DOHH2 (cell line): ENCODE measurements around the gene EDAR.

Experiments used
- H3F3A ChIP-seq: fragments of 200-600 bp; sonication (generic), shearing (Covaris generic); 2 replicates; pipeline ENCODE4 v1.6.0; 2016; ENCODE audit warnings: antibody characterized with exemption, mild to moderate bottlenecking; ENCODE audit not compliant: control insufficient read depth, insufficient read depth
- H3K27ac ChIP-seq: fragments of 200-600 bp; sonication (generic); 2 replicates; pipeline ENCODE4 v1.5.1; 2014; ENCODE audit warnings: low read depth, mild to moderate bottlenecking, low read length, moderate library complexity
- H3K27me3 ChIP-seq: fragments of 200-600 bp; sonication (generic); 2 replicates; pipeline ENCODE4 v1.6.1; 2014; ENCODE audit warnings: mild to moderate bottlenecking, low read length, mixed read lengths; ENCODE audit not compliant: control insufficient read depth
- H3K36me3 ChIP-seq: fragments of 200-600 bp; sonication (generic); 2 replicates; pipeline ENCODE4 v1.6.1; 2014; ENCODE audit warnings: mild to moderate bottlenecking, low read length, moderate library complexity, mixed read lengths; ENCODE audit not compliant: control insufficient read depth
- H3K4me1 ChIP-seq: fragments of 200-600 bp; sonication (generic); 2 replicates; pipeline ENCODE4 v1.6.1; 2014; ENCODE audit warnings: mild to moderate bottlenecking, low read length, mixed read lengths; ENCODE audit not compliant: control insufficient read depth
- H3K4me2 ChIP-seq: fragments of 200-600 bp; sonication (generic); 2 replicates; pipeline ENCODE4 v1.6.0; 2014; ENCODE audit warnings: mild to moderate bottlenecking, low read length, moderate library complexity
- H3K4me3 ChIP-seq: fragments of 200-600 bp; sonication (generic); 2 replicates; pipeline ENCODE4 v1.5.1; 2014; ENCODE audit warnings: mild to moderate bottlenecking, low read length, mixed read lengths
- H3K79me2 ChIP-seq: fragments of 200-600 bp; sonication (generic); 2 replicates; pipeline ENCODE4 v1.6.1; 2014; ENCODE audit warnings: mild to moderate bottlenecking, low read length, mixed read lengths; ENCODE audit not compliant: control insufficient read depth
- H3K9me2 ChIP-seq: fragments of 200-600 bp; sonication (generic); replicated peaks from 2 replicates; pipeline ENCODE4 v1.6.1; 2014; ENCODE audit warnings: mild to moderate bottlenecking, low read length, mixed read lengths; ENCODE audit not compliant: control insufficient read depth
- H3K9me3 ChIP-seq: fragments of 200-600 bp; sonication (generic); 2 replicates; pipeline ENCODE4 v1.6.1; 2014; ENCODE audit warnings: antibody characterized with exemption, low read length, mixed read lengths; ENCODE audit not compliant: control insufficient read depth, insufficient read depth
- H4K20me1 ChIP-seq: fragments of 200-600 bp; sonication (generic); 2 replicates; pipeline ENCODE4 v1.6.0; 2014; ENCODE audit warnings: low read depth, mild to moderate bottlenecking, antibody characterized with exemption, low read length, moderate library complexity; ENCODE audit not compliant: control insufficient read depth, insufficient read depth
- EZH2phosphoT487 ChIP-seq: fragments of 200-600 bp; sonication (generic); IDR thresholded peaks from 2 replicates; pipeline ENCODE4 v1.6.1; 2017; ENCODE audit warnings: borderline replicate concordance, mild to moderate bottlenecking, antibody characterized with exemption, low read length, moderate library complexity, mixed read lengths
- TF ChIP-seq, protein P1 (sequence below): fragments of 200-600 bp; sonication (generic); IDR thresholded peaks from one replicate; pipeline ENCODE4 v1.5.1; 2014; ENCODE audit warnings: antibody characterized with exemption, mild to moderate bottlenecking, low read depth, low read length; ENCODE audit not compliant: poor library complexity, severe bottlenecking

Gene EDAR

DNA sequence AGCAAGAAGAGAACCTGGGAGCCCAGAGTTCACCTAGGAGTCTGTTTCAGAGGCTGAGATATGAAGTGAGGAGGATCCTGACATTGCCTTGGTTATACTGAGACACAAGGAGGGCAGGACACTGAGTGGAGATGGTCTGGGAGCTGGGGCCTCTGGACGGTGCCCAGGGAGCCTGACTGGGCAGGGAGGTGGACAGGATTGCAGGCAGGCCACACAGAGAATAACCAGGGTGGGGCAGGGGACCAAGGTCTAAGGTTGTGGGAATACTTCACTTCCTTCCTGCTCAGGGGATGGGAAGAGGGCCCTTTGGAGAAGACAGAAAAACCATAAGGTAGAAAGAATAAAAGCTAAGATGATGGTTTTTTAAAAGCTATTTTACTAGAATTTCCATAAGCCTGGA, 18.7 kb downstream of the EDAR start:
- TF ChIP-seq EZH2phosphoT487: no peak
- TF ChIP-seq, protein P1, sequence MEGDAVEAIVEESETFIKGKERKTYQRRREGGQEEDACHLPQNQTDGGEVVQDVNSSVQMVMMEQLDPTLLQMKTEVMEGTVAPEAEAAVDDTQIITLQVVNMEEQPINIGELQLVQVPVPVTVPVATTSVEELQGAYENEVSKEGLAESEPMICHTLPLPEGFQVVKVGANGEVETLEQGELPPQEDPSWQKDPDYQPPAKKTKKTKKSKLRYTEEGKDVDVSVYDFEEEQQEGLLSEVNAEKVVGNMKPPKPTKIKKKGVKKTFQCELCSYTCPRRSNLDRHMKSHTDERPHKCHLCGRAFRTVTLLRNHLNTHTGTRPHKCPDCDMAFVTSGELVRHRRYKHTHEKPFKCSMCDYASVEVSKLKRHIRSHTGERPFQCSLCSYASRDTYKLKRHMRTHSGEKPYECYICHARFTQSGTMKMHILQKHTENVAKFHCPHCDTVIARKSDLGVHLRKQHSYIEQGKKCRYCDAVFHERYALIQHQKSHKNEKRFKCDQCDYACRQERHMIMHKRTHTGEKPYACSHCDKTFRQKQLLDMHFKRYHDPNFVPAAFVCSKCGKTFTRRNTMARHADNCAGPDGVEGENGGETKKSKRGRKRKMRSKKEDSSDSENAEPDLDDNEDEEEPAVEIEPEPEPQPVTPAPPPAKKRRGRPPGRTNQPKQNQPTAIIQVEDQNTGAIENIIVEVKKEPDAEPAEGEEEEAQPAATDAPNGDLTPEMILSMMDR: no peak
- H3K4me3 ChIP-seq: no peak overlapping the region
- H3K27me3 ChIP-seq: no peaks in the 10 kb centered on the region
- H3F3A ChIP-seq: no peaks in the 10 kb centered on the region
- no peak overlapping the region for H3K27ac ChIP-seq
- no peaks in the 10 kb centered on the region for H3K4me1 ChIP-seq
- no peaks in the 10 kb centered on the region for H3K36me3 ChIP-seq
- H3K9me3 ChIP-seq: no peaks in the 10 kb centered on the region
- no peaks in the 10 kb centered on the region for H3K9me2 ChIP-seq
- H4K20me1 ChIP-seq: no peaks in the 10 kb centered on the region
- no peak overlapping the region for H3K4me2 ChIP-seq
- H3K79me2 ChIP-seq: no peaks in the 10 kb centered on the region

DNA sequence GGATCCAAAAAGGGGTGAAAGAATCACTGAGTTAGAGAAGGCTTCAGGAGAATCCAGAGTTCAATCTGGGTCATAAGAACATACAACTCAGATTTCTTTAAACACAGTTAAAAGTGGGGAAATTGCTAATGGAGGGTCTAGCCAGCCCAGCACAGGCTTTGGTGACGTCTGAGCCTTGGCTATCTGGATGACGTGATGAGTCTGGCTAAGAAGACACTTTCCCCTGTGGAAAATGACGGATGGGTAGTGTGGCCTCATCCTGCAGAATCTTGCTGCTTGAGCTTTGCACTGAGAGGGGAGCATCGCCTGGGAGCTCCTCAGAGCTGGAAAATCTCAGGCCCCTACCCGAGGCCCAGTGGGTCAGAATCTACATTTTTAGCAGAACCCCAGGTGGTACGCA, 19.2 kb downstream of the EDAR start:
- H3K4me3 ChIP-seq: no peak overlapping the region
- H3K27ac ChIP-seq: no peak overlapping the region
- no peaks in the 10 kb centered on the region for H3K9me2 ChIP-seq
- no peaks in the 10 kb centered on the region for H3K27me3 ChIP-seq
- H3K36me3 ChIP-seq: no peaks in the 10 kb centered on the region
- no peaks in the 10 kb centered on the region for H3K9me3 ChIP-seq
- TF ChIP-seq, protein P1: no peak
- no peak for TF ChIP-seq EZH2phosphoT487
- H3K79me2 ChIP-seq: no peaks in the 10 kb centered on the region
- H4K20me1 ChIP-seq: no peaks in the 10 kb centered on the region
- no peaks in the 10 kb centered on the region for H3F3A ChIP-seq
- no peaks in the 10 kb centered on the region for H3K4me1 ChIP-seq
- no peak overlapping the region for H3K4me2 ChIP-seq

DNA sequence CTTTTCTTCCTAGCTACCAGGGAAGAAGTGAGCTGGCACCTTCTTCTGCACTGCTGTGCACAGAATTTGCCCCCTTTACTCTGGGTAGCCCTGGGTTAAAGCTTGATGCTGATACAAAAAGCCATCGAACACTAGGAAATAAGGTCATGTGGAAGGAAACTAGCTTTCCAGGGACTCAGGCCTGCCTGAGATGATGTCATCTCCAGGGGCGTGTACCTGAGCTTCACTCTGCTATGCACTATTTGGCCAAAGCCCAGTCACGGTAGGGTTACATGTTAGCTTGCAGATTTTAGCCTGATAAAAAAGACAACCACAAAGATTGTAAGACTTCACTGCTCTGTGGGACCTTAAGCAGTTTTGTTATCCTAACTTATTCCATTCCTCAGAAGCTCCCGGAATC, 20.4 kb downstream of the EDAR start:
- no peaks in the 10 kb centered on the region for H3K79me2 ChIP-seq
- no peaks in the 10 kb centered on the region for H3K4me1 ChIP-seq
- H3K27ac ChIP-seq: no peak overlapping the region
- H3K36me3 ChIP-seq: no peaks in the 10 kb centered on the region
- no peaks in the 10 kb centered on the region for H3K9me3 ChIP-seq
- H3K4me3 ChIP-seq: no peak overlapping the region
- H3K4me2 ChIP-seq: no peak overlapping the region
- no peaks in the 10 kb centered on the region for H3K9me2 ChIP-seq
- no peaks in the 10 kb centered on the region for H3F3A ChIP-seq
- no peak for TF ChIP-seq EZH2phosphoT487
- TF ChIP-seq, protein P1: no peak
- no peaks in the 10 kb centered on the region for H3K27me3 ChIP-seq
- no peaks in the 10 kb centered on the region for H4K20me1 ChIP-seq

DNA sequence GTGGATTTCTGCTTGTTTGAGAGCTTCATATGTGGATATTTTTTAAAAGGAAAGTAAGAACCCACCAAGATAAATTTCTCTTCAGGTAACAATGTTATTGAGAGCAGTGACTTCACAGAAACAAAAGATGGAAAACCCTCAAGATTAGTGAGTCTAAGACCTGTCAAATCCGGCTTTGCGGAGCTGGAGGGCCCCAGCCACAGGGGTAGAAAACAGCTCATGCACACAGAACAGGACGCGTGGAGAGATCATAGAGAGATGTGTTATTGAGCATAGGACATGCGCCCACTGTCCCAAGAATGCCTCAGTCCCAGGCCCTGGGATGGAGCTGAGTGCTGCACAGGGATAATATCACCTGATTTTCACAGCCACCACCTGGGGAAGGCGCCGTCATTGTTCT, 21.3 kb downstream of the EDAR start:
- no peaks in the 10 kb centered on the region for H3K4me1 ChIP-seq
- H3K36me3 ChIP-seq: no peaks in the 10 kb centered on the region
- H3K9me2 ChIP-seq: no peaks in the 10 kb centered on the region
- H3K9me3 ChIP-seq: no peaks in the 10 kb centered on the region
- TF ChIP-seq EZH2phosphoT487: no peak
- TF ChIP-seq, protein P1: no peak
- no peak overlapping the region for H3K4me2 ChIP-seq
- H3K79me2 ChIP-seq: no peaks in the 10 kb centered on the region
- no peaks in the 10 kb centered on the region for H3K27me3 ChIP-seq
- H3F3A ChIP-seq: no peaks in the 10 kb centered on the region
- H4K20me1 ChIP-seq: no peaks in the 10 kb centered on the region
- H3K4me3 ChIP-seq: no peak overlapping the region
- H3K27ac ChIP-seq: no peak overlapping the region
